Loucy (cell line): ENCODE data around the gene E4F1.

Experiments used
- EZH2phosphoT487 ChIP-seq: fragments of 200-600 bp; IDR thresholded peaks from 2 replicates; pipeline ENCODE4 v1.6.1; 2018; ENCODE audit warnings: antibody characterized with exemption, mild to moderate bottlenecking, moderate library complexity, borderline replicate concordance
- TF ChIP-seq, protein P1 (sequence below): fragments of 200-600 bp; sonication (generic); conservative IDR thresholded peaks from 2 replicates; pipeline ENCODE4 v1.5.1; 2014; ENCODE audit warnings: mild to moderate bottlenecking, antibody characterized with exemption, low read length

DNA sequence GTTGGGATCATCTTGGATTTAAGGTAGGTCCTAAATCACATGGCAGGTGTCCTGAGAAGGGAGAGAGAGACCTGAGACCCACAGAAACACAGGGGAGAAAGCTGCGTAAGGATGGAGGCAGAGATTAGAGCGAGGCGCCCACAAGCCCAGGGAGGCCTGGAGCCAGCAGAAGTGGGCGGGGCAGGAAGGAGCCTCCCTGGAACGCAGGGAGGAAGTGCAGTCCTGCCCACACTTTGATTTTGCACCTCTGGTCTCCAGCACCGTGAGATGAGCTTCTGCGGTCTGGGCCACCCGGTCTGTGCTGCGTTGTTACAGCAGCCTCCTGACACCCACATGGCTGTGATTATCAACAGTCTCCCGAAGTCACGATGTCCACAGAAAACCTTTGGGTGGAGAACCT is 19.2 kb downstream of the E4F1 start:
- TF ChIP-seq, protein P1, sequence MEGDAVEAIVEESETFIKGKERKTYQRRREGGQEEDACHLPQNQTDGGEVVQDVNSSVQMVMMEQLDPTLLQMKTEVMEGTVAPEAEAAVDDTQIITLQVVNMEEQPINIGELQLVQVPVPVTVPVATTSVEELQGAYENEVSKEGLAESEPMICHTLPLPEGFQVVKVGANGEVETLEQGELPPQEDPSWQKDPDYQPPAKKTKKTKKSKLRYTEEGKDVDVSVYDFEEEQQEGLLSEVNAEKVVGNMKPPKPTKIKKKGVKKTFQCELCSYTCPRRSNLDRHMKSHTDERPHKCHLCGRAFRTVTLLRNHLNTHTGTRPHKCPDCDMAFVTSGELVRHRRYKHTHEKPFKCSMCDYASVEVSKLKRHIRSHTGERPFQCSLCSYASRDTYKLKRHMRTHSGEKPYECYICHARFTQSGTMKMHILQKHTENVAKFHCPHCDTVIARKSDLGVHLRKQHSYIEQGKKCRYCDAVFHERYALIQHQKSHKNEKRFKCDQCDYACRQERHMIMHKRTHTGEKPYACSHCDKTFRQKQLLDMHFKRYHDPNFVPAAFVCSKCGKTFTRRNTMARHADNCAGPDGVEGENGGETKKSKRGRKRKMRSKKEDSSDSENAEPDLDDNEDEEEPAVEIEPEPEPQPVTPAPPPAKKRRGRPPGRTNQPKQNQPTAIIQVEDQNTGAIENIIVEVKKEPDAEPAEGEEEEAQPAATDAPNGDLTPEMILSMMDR, result no peak
- TF ChIP-seq EZH2phosphoT487, result no peak
